GM18867 (cell line): Measurements from ENCODE around the gene FABP1.

Experiments
- ATAC-seq: cut with Tn5 transposase; IDR thresholded peaks from one replicate; pipeline ENCODE4 v1.9.1; 2021; ENCODE audit warnings: mild to moderate bottlenecking, moderate library complexity; ENCODE audit not compliant: unreplicated experiment

Gene FABP1

GRCh38 chr2:88085099-88085498, 42.8 kb downstream of the FABP1 start:
- no peak for ATAC-seq

GRCh38 chr2:88082781-88083180, 45.1 kb downstream of the FABP1 start:
- ATAC-seq: no peak

GRCh38 chr2:88081924-88082608, 45.8 kb downstream of the FABP1 start:
- no peak for ATAC-seq

GRCh38 chr2:88080545-88080944, 47.3 kb downstream of the FABP1 start:
- no peak for ATAC-seq

- ATAC-seq: no peak
Measured at GRCh38 chr2:88078643-88079172, 49.2 kb downstream of the FABP1 start.

- ATAC-seq: no peak
Measured at GRCh38 chr2:88077080-88077479, 50.8 kb downstream of the FABP1 start.

GRCh38 chr2:88074854-88075292, 53.0 kb downstream of the FABP1 start:
- no peak for ATAC-seq

GRCh38 chr2:88074150-88074549, 53.7 kb downstream of the FABP1 start:
- ATAC-seq: no peak
